NCI-H1930 (cell line): Measurements from ENCODE around the gene BRSK2.
"Not testable (repeated sequence)": the region's sequence is repeated elsewhere in the genome, so short reads cannot be mapped to it uniquely, and the experiment has no call there.

Experiments
- DNase-seq, 2 experiments: peaks; one replicate each; lab custom pipeline; 2025; lab: John Stamatoyannopoulos, UW

Gene BRSK2

DNA sequence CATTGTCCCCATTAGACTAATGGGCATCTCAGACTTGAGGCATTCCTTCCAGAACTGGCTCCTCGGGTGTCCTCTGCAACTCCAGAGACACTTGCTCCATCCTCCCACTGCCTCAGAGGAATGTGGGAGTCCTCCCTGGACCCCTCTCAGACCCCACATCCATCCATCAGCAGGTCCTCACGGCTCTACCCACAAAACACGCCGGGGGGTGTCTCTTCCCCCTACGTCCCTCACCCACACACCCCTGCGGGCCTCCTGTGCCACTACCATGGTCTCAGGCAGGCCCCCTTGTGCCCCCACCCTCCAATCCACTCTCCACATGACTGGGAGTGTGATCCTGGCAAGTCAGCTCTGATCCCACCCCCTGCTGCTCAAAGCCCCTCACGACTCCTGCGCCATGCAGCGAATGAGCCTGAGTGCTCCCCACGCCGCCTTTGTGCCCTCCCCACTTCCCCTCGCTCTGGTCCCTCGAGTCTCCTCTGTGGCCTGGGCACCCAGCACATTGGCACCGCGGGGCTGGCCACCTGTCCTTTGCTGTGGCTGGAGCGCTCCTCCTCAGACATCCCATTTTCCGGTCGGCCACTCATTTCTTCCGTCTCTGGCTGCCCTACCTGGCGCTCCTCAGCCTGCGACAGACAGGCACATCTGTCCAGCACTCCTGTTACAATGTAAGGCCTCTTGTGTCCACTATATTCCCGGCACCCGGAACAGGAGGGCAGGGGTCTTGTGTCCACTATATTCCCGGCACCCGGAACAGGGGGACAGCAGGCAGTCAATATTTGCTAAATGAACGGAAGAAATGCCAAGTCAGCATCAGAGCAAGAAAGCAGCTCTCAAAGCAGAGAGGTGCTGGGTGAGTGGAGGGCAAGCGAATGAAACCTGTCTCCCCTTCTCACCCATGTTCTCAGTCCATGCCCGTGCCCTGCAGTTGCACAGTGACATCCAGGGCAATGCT lies 111.0 kb downstream of the BRSK2 start:
- DNase-seq = no peak

DNA sequence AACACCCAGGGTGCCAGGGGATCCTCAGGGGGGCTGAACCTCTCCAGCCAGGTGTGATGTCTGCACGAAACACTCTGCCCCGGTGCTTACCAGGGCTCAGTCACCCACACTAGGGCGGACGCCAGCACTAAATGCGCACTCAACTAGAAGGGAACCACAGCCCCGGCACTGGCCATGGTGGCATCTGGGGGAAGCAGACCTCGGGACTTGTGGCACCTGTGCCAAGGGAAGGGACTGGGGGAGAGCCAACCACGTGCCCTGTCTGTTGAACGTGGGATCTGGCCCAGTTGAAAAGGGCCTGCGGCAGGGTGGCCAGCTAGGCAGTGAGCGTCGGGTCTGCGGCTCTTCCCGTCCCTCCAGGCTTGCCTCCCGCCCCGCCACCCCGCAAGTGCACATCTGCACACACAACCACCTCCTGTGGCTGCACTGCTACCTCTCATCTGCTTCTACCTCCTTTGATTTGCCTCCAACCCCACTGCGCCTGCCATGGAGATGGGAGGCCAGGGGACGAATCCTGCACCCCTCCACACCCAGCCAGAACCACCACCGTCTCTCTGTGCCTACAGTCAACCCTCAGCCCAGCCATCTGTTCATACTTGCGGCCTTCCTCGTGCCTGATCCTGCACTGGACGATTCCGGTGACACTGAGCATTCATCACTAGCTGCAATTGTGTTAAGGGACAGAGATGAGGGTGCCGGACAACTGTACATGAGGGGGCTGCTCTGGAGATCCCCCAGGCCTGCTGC lies 111.9 kb downstream of the BRSK2 start:
- DNase-seq = no peak

DNA sequence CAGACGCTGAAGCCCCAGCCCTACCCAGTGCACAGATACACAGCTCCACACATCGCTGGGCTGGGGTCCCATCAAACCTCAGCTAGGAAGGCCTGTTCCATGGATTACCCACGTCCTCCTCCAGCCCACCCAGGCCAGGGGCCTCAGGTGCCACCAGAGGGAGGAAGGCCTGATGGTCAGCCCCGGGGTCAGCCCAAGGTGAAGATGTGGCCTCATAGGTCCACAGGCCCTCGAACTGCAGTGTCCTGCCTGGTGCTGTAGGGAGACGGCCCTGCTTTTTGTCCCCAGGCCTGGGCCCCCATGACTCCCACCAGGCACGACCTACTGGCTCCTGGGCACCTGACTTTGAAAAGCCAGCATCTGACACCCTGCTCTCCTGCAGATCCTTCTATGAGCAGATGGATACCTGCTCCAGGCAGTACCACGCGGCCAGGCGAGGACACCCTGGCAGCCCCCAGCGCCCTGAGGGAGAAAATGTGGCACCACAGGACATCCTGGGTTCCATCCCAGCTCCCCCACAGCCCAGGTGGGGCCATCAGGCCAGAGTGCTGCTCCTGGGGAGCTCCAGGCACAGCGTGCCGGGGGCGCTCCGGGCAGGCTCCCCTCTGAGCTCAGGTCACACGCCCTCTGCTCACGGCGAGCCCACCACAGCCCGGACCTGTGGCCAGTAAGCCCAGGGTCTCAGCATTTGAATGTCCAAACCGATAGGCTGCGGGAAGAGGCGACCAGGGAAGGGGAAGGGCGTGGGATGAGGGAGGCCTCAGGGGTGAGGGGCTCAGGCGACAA lies 112.6 kb downstream of the BRSK2 start:
- no peak for DNase-seq

DNA sequence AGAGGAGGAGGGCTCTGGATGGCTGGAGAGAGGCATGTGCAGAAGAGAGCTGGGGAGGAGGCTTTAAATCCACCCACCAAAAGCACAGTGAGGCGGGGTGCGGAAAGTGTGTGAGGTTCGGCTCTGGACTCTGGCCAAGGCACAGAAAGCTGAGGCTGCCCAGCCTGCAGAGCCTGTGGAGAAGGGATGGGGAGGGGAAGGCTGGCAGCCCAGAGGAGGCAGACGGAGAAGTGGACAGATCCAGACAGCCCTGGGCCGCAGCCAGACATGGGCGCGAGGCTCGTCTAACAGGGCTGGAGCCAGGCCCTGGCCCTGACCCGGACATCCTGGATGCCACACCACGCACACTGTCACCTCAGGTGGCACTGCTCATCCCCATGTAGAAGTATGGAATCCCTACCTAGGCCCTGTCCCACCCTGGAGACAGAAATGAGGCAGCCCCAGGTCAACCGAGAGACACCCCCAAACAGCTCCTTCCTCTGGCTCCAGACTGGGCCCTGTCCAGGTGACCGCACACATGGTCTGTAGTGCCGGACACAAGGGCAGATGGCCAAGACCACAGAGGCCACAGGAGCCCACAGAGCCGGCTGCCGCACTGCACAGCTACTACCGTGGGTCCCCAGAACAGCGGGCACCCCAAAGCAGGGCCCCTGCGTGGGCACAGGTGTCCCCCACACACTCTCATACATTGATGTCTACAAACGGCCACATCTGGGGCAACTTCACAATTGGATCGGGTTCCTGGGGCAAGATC lies 113.4 kb downstream of the BRSK2 start:
- no peak for DNase-seq

DNA sequence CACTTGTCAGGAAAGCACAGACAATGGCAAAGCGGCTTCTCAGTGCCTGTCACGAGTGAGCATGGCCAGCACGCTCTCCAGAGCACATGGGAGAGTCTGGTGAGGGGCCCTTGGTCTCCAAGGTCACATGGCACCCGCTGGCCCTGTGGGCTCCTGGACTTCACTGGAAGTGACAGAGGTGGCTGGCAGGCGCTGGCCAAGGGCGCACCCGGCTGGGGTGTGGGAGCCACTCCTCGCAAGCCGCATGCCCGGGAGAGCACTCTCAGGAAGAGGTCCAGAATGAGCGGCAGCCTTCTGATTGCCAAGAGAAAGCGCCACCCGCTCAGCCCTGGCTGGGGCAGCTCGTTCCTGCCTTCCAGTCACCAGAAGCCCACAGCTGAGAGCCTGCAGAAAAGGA lies 114.0 kb downstream of the BRSK2 start:
- no peak for DNase-seq

DNA sequence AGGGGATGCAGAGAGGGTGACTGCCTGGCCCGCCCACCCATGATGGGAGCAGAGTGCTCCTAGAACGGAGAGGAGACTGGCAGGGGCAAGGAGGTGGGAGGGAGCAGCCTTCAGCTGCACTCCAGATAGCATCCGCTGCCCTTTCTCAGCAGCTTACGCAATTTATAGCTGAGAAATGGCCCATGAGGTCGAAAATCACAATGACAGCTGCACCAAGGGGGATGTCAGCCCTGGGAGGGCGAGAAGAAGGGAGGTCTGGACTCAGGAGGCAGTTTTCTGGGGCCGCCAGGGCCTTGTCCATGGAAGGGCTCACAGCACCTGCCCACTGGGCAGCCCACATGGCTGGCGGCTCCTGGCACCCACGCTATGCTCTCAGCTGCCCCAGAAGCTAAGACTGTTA lies 114.4 kb downstream of the BRSK2 start:
- no peak for DNase-seq

DNA sequence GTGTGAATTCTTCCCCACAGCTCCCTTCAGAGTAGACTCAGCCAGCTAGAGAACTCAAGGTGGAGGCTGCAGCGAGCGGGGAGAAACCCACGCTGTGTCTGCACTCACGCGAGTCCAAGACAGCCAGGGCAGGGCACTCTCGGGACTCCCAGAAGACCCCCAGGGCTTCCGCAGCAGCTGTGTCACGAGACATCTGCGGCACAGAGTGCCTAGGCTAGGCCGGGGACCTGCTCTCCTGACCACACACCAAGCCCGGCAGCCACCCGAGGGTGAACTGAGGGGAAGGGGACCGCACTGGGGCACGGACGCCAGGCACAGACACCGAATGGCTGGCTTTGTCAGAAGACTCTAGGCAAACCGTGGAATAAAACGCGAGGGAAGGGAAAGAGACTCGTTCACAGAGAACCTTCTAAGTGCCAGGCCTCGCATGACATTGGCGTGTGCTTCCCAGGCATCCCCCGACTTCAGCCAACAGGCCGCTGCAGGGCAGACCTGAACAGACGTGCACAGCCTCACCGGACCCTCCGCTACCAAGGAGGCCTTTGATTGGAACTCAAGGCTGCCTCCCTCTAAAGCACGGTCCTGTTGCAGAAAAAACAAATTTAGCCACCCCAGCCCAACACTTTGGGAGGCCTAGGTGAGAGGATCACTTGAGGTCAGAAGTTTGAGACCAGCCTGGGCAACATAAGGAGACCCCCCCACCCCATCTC lies 115.0 kb downstream of the BRSK2 start:
- DNase-seq = no peak

DNA sequence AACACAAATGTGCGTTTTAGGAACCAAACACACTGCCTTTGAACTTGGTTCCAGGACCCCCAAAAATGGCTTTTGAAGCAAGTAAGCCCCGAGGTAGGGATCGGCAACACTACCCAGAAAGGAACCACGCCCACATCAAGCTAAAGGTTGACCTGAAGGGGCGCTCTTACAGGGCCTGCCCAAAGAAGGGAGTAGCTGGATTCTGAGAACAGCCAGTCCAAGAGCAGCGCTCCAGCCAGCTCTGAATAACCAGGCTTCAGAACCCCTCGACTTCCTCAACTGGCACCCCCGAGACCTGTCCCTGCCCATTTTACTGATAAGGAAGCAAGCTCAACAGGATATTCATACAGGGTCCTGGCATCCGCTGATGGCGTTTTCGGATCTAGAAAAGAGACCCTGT lies 115.7 kb downstream of the BRSK2 start:
- no peak for DNase-seq

DNA sequence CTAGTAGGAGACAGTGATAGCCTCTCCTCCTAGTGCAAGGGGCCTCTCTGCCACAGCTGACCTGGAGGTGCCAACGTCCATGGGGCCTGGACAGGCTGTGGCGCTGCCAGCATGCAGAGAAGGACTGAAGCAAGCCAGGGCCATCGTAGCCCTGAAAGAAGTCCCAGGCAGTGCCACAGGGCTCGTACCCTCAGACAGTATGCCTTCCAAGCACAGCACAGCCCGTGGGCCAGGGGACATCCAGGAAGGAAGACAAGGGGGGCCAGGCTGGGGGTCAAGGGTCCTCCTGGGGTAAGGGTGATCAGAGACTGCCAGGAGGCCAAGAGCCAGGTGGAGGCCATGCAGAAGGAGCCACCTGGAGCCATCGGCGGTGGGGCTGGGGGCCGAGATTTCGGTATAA lies 117.2 kb downstream of the BRSK2 start:
- DNase-seq = no peak

DNA sequence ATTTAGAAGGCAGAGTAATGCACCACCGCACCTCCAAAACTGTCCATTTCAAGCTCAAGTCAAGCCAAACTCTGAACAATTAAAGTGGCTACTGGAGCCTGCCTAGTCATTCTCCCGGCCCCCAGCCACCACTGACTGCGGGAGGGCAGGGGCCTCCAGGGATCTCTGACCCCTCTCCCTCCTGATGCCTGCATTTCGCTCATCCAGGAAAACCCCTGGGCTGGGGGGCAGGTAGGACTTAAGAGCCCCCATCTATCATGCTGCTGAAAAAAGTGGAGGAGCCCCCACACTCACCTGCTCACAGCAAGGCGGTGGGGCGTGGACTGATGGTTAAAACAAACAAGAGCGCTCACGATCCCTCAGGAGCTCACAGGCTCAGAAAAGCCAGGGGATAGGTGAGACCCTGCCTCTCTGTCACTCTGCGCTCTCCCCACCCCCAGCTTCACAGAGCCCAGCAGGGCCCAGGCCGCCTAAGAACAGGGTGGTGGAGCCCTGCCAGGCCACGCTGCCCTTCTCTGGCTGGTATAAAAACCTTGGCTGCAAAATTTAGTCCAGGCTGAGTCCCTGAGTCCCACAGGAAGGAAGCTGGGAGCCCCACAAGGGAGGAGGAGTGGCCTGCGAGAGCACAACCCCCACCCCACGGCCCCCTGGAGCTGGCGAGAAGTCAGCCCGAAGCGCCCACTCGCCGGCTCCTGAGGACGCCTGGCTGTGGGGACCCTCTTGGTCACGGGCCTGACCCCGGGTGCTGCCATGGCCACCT lies 117.8 kb downstream of the BRSK2 start:
- DNase-seq = no peak

DNA sequence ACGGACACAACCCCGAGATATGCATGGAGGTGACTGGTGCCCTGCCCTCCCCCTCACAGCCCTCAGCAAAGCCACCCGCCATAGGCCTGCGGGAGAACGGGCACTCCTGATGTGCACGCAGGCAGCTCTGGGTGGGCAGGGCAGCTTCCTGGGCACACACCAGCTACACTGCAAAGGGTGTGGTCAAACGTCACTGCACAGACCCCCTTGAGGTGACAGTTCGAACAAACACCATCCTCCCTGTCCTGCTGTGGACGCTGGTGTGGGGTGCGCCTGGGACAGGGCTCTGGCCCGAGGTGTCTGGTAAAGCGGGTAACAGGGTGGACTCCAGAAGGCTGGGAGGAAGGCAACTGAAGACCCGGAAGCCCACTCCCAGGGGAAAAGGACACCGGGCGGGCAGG lies 118.8 kb downstream of the BRSK2 start:
- no peak for DNase-seq

DNA sequence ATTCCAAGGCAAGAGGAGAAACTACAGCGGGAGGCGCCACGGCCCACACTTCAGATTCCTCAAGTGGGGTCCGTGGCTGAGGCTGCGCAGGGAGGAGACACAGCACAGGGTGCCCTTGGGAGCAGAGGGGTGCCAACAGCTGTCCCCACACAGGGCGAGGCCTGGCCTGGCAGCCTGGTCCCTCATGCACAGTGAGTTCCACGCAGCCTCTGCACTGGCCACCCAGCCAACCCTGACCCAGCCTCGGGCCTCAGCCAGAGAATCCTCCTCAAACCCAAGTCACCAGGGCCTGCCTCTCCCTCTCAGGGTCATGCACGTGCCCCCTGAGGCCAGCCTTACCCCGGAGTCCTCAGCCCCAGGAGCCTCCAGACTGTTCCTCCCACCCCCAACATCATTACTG lies 119.3 kb downstream of the BRSK2 start:
- no peak for DNase-seq

DNA sequence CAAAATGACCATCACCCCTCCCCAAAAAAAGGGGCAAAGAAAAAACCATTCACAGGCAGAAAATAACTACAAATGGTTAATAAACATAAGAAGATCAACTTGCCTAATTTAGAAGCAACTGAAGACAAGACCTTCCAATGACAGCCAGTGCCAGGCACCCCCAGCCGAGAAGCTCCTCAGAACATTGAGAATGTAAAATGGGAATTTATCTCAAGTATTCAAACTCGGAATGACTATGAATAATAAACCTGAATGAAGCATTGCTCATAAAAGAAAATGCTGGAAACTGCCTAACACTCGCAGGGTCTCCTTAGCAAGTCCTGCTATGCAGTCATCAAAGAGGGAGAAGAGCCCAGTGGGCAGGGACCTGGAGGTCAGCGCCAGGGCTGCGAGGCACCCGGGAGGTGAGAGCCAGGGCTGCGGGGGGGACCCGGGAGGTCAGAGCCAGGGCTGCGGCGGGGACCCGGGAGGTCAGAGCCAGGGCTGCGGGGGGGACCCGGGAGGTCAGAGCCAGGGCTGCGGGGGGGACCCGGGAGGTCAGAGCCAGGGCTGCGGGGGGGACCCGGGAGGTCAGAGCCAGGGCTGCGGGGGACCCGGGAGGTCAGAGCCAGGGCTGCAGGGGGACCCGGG lies 120.0 kb downstream of the BRSK2 start:
- DNase-seq = no peak

DNA sequence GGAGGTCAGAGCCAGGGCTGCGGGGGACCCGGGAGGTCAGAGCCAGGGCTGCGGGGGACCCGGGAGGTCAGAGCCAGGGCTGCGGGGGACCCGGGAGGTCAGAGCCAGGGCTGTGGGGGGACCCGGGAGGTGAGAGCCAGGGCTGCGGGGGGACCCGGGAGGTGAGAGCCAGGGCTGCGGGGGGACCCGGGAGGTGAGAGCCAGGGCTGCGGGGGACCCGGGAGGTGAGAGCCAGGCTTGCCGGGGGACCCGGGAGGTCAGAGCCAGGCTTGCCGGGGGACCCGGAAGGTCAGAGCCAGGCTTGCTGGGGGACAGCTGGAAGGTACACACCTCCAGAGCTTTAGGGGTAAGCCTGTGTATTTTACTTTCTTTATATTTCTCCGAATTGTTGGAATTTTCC lies 120.6 kb downstream of the BRSK2 start:
- not testable (repeated sequence) for DNase-seq

DNA sequence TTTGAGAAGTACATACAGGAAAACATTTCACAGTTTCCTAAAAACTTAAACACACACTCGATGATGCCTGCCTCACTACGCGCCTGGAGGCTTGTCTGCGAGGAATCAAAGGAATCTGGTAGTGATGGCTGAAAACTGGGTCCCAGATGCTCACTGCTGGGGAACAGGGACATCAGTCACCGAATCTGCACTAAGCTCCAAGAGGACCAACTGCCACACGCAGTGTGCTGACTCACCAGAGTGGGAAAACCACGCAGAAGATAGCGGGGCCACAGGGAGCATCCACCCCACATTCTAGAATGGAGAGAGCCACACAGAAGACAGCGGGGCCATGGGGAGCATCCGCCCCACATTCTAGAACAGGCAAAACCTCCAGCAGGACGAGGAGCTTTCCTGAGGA lies 121.2 kb downstream of the BRSK2 start:
- no peak for DNase-seq

DNA sequence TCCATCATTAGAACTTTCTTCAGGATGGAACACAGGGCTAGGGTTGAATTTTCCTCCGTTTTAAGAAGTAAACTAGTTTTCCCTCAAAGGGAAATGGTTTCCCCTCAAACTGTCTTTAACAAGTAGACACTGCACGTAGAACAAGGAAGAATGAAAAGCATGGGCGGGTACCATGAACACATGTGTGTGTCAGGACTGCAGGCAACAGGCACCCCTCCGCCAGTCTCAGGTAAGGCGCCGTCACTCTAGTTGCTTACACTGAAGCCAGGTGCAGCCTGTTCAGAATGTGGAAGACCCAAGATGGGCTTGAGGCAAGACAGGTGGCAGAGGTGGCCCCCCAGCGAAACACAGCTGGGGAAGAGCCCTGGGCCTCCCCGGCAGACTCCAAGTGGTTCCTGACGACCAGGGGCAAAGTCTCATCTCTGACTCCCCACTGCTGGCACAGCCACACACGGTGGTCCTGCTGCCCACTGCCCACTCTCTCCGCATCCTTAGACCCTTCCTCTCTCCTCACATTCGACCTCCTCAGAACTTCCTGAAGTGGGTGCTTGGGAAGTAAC lies 122.3 kb downstream of the BRSK2 start:
- DNase-seq = no peak
